LHCN-M2 (cell line): ENCODE results near the gene EPHA3. TPM values are rescaled to one million over a fixed set of nuclear protein-coding genes. Genes with fewer than 3 reads are reported as not detected.

Experiments
- DNase-seq: peaks from one replicate; pipeline ENCODE4 v3.0.0-alpha.2; 2012; ENCODE audit warnings: low read depth
- total RNA-seq: library from RNA; depleted of rRNA; stranded (reverse); fragments of >200 nt; gene quantifications from 2 replicates; pipeline ENCODE4 v1.2.3, GENCODE V29; 2014

EPHA3 gene
- total RNA-seq, 1 experiment from 2014 or later = 0.17 TPM

GRCh38 chr3:89145995-89146394 lies 38.6 kb downstream of the EPHA3 start:
- DNase-seq = peak; percentile 88

GRCh38 chr3:89154416-89154815 lies 47.0 kb downstream of the EPHA3 start:
- no peak for DNase-seq

GRCh38 chr3:89155811-89156210 lies 48.4 kb downstream of the EPHA3 start:
- DNase-seq = no peak

- DNase-seq = no peak
These were observed 50.2 kb downstream of the EPHA3 start for GRCh38 chr3:89157575-89157974.

GRCh38 chr3:89159605-89160004 lies 52.2 kb downstream of the EPHA3 start:
- DNase-seq = no peak

GRCh38 chr3:89164774-89165173 lies 57.4 kb downstream of the EPHA3 start:
- DNase-seq = no peak

- no peak for DNase-seq
These were observed 58.3 kb downstream of the EPHA3 start for GRCh38 chr3:89165636-89166263.

GRCh38 chr3:89171687-89172545 lies 64.5 kb downstream of the EPHA3 start:
- DNase-seq = no peak

GRCh38 chr3:89173546-89173945 lies 66.1 kb downstream of the EPHA3 start:
- DNase-seq = peak; percentile 45

- DNase-seq = peak; percentile 49
These were observed 72.1 kb downstream of the EPHA3 start for GRCh38 chr3:89179355-89180001.

- DNase-seq = peak; percentile 17
These were observed 72.9 kb downstream of the EPHA3 start for GRCh38 chr3:89180334-89180733.

GRCh38 chr3:89182056-89182455 lies 74.6 kb downstream of the EPHA3 start:
- no peak for DNase-seq

GRCh38 chr3:89184151-89184995 lies 77.0 kb downstream of the EPHA3 start:
- no peak for DNase-seq

- no peak for DNase-seq
These were observed 79.0 kb downstream of the EPHA3 start for GRCh38 chr3:89186456-89186855.

GRCh38 chr3:89198591-89198990 lies 91.2 kb downstream of the EPHA3 start:
- DNase-seq = no peak

GRCh38 chr3:89212619-89213018 lies 105.2 kb downstream of the EPHA3 start:
- no peak for DNase-seq

GRCh38 chr3:89216016-89216739 lies 108.8 kb downstream of the EPHA3 start:
- peak; percentile 32 for DNase-seq

- peak; percentile 27 for DNase-seq
These were observed 109.8 kb downstream of the EPHA3 start for GRCh38 chr3:89217148-89217685.

- no peak for DNase-seq
These were observed 114.5 kb downstream of the EPHA3 start for GRCh38 chr3:89221924-89222323.

- DNase-seq = no peak
These were observed 115.8 kb downstream of the EPHA3 start for GRCh38 chr3:89223188-89223587.

- DNase-seq = peak; percentile 11
These were observed 119.8 kb downstream of the EPHA3 start for GRCh38 chr3:89227218-89227617.
